ENCODE results near the gene ZNF808.
"Not testable (repeated sequence)": the region's sequence is repeated elsewhere in the genome, so short reads cannot be mapped to it uniquely, and the experiment has no call there.

The ZNF808 gene

GRCh38 chr19:52557231-52557995 lies 29.9 kb downstream of the ZNF808 start:
- no peak for TF ChIP-seq ZNF274 (IDR thresholded peaks at IDR 0.05; ENCODE audit: low read depth, low read length)
- H3K4me3 ChIP-seq (ENCODE audit: low read length) = no peak overlapping the region

GRCh38 chr19:52558732-52559445 lies 31.4 kb downstream of the ZNF808 start:
- H3K4me3 ChIP-seq (ENCODE audit: low read length) = not testable (repeated sequence)

- H3K4me3 ChIP-seq (ENCODE audit: low read length) = not testable (repeated sequence)
Measured at GRCh38 chr19:52561611-52562010, 34.1 kb downstream of the ZNF808 start.

- no peak overlapping the region for H3K4me3 ChIP-seq (ENCODE audit: low read length)
- TF ChIP-seq ZNF274 (IDR thresholded peaks at IDR 0.05; ENCODE audit: low read depth, low read length) = no peak
Measured at GRCh38 chr19:52566121-52566520, 38.7 kb downstream of the ZNF808 start.

GRCh38 chr19:52566588-52566987 lies 39.1 kb downstream of the ZNF808 start:
- TF ChIP-seq ZNF274 (IDR thresholded peaks at IDR 0.05; ENCODE audit: low read depth, low read length) = no peak
- no peak overlapping the region for H3K4me3 ChIP-seq (ENCODE audit: low read length)

GRCh38 chr19:52567921-52568320 lies 40.5 kb downstream of the ZNF808 start:
- no peak for TF ChIP-seq ZNF274 (IDR thresholded peaks at IDR 0.05; ENCODE audit: low read depth, low read length)
- H3K4me3 ChIP-seq (ENCODE audit: low read length) = no peak overlapping the region

- H3K4me3 ChIP-seq (ENCODE audit: low read length) = peak overlapping the region; percentile 81; the same call in 1 of the 2 replicates
Measured at GRCh38 chr19:52569638-52569999, 42.2 kb downstream of the ZNF808 start.

- TF ChIP-seq ZNF274 (IDR thresholded peaks at IDR 0.05; ENCODE audit: low read depth, low read length) = no peak
- peak within 1 kb of the TSS; percentile 81 for H3K4me3 ChIP-seq (ENCODE audit: low read length)
Measured at GRCh38 chr19:52570000-52570861, 42.8 kb downstream of the ZNF808 start, which contains the start of gene ZNF701. Gene ZNF701, plus strand, starts transcription at chr19:52570287. Its CDS starts 3,861 bp downstream, at chr19:52574148.

- no peak overlapping the region for H3K4me3 ChIP-seq (ENCODE audit: low read length)
- no peak for TF ChIP-seq ZNF274 (IDR thresholded peaks at IDR 0.05; ENCODE audit: low read depth, low read length)
Measured at GRCh38 chr19:52584736-52585440, 57.4 kb downstream of the ZNF808 start.

- no peak for TF ChIP-seq ZNF274 (IDR thresholded peaks at IDR 0.05; ENCODE audit: low read depth, low read length)
- no peak overlapping the region for H3K4me3 ChIP-seq (ENCODE audit: low read length)
Measured at GRCh38 chr19:52585604-52586003, 58.1 kb downstream of the ZNF808 start.

GRCh38 chr19:52590728-52591127 lies 63.3 kb downstream of the ZNF808 start:
- no peak for TF ChIP-seq ZNF274 (IDR thresholded peaks at IDR 0.05; ENCODE audit: low read depth, low read length)
- H3K4me3 ChIP-seq (ENCODE audit: low read length) = no peak overlapping the region

- H3K4me3 ChIP-seq (ENCODE audit: low read length) = no peak overlapping the region
- no peak for TF ChIP-seq ZNF274 (IDR thresholded peaks at IDR 0.05; ENCODE audit: low read depth, low read length)
Measured at GRCh38 chr19:52592301-52592700, 64.8 kb downstream of the ZNF808 start.

- H3K4me3 ChIP-seq (ENCODE audit: low read length) = not testable (repeated sequence)
Measured at GRCh38 chr19:52593441-52593840, 66.0 kb downstream of the ZNF808 start.

- TF ChIP-seq ZNF274 (IDR thresholded peaks at IDR 0.05; ENCODE audit: low read depth, low read length) = no peak
Measured at GRCh38 chr19:52599241-52599640, 71.8 kb downstream of the ZNF808 start.

More at GRCh38 chr19:52599241-52599640, 71.8 kb downstream of the ZNF808 start:
- no peak overlapping the region for H3K4me3 ChIP-seq (ENCODE audit: low read length)
